Activated naive CD8-positive, alpha-beta T cell treated with anti-CD3 and anti-CD28 coated beads, Interleukin-2, amount 50 U/mL, for 16 hours (primary cell): ENCODE results near the gene DGLUCY.
"Not testable (repeated sequence)": the region's sequence is repeated elsewhere in the genome, so short reads cannot be mapped to it uniquely, and the experiment has no call there.

Source experiments
- DNase-seq: peaks from one replicate; pipeline ENCODE4 v3.0.0-alpha.2; 2020; ENCODE audit warnings: low read depth, low spot score

Gene DGLUCY

GRCh38 chr14:91257328-91258010 is 143.6 kb downstream of the DGLUCY start:
- DNase-seq = no peak

- no peak for DNase-seq
These were observed 144.2 kb downstream of the DGLUCY start for GRCh38 chr14:91258011-91258618.

GRCh38 chr14:91258876-91259275 is 145.0 kb downstream of the DGLUCY start:
- DNase-seq = no peak

- no peak for DNase-seq
These were observed 147.2 kb downstream of the DGLUCY start for GRCh38 chr14:91261115-91261514.

GRCh38 chr14:91261986-91262549 is 148.2 kb downstream of the DGLUCY start:
- no peak for DNase-seq

- no peak for DNase-seq
These were observed 149.5 kb downstream of the DGLUCY start for GRCh38 chr14:91263329-91263728.

GRCh38 chr14:91264151-91265150 is 150.6 kb downstream of the DGLUCY start:
- no peak for DNase-seq

GRCh38 chr14:91265404-91265803 is 151.5 kb downstream of the DGLUCY start:
- DNase-seq = no peak

GRCh38 chr14:91266276-91266675 is 152.4 kb downstream of the DGLUCY start:
- not testable (repeated sequence) for DNase-seq

GRCh38 chr14:91267965-91268437 is 154.1 kb downstream of the DGLUCY start:
- DNase-seq = no peak

GRCh38 chr14:91269076-91269991 is 155.5 kb downstream of the DGLUCY start:
- DNase-seq = no peak

- DNase-seq = no peak
These were observed 156.3 kb downstream of the DGLUCY start for GRCh38 chr14:91270188-91270587.

GRCh38 chr14:91270619-91271018 is 156.7 kb downstream of the DGLUCY start:
- no peak for DNase-seq

- no peak for DNase-seq
These were observed 157.8 kb downstream of the DGLUCY start for GRCh38 chr14:91271639-91272038.

GRCh38 chr14:91272341-91273272 is 158.7 kb downstream of the DGLUCY start:
- no peak for DNase-seq

- no peak for DNase-seq
These were observed 159.5 kb downstream of the DGLUCY start for GRCh38 chr14:91273273-91273884.

GRCh38 chr14:91273885-91274273 is 160.0 kb downstream of the DGLUCY start:
- no peak for DNase-seq

- no peak for DNase-seq
These were observed 160.9 kb downstream of the DGLUCY start for GRCh38 chr14:91274796-91275195.
